Loucy (cell line): Measurements from ENCODE around the gene PODXL.

Experiments
- H2AFZ ChIP-seq: fragments of 200-600 bp; sonication (generic); 2 replicates; pipeline ENCODE4 v1.6.0; 2016; ENCODE audit warnings: antibody characterized with exemption, mild to moderate bottlenecking, low read length, moderate library complexity
- H3F3A ChIP-seq: fragments of 200-600 bp; 2 replicates; pipeline ENCODE4 v1.6.0; 2016; ENCODE audit warnings: antibody characterized with exemption, low read depth, mild to moderate bottlenecking
- H3K27me3 ChIP-seq: fragments of 200-600 bp; sonication (generic); 2 replicates; pipeline ENCODE4 v1.6.1; 2014; ENCODE audit warnings: low read length, mild to moderate bottlenecking; ENCODE audit not compliant: insufficient read depth, poor library complexity, severe bottlenecking
- H3K36me3 ChIP-seq: fragments of 200-600 bp; sonication (generic); 2 replicates; pipeline ENCODE4 v1.6.1; 2016; ENCODE audit warnings: low read length; ENCODE audit not compliant: insufficient read depth
- H3K4me1 ChIP-seq: fragments of 200-600 bp; sonication (generic); 2 replicates; pipeline ENCODE4 v1.5.1; 2014; ENCODE audit warnings: low read length, mild to moderate bottlenecking; ENCODE audit not compliant: insufficient read depth, poor library complexity, severe bottlenecking
- H3K4me2 ChIP-seq: fragments of 200-600 bp; sonication (generic); 2 replicates; pipeline ENCODE4 v1.6.0; 2014; ENCODE audit warnings: antibody characterized with exemption, low read length, low read depth, mild to moderate bottlenecking; ENCODE audit not compliant: poor library complexity, severe bottlenecking
- H3K4me3 ChIP-seq: fragments of 200-600 bp; sonication (generic); 2 replicates; pipeline ENCODE4 v1.5.1; 2014; ENCODE audit warnings: low read length, mild to moderate bottlenecking, mixed read lengths; ENCODE audit not compliant: poor library complexity, severe bottlenecking
- H3K79me2 ChIP-seq: fragments of 200-600 bp; sonication (generic); 2 replicates; pipeline ENCODE4 v1.6.1; 2014; ENCODE audit warnings: low read length; ENCODE audit not compliant: insufficient read depth
- H3K9ac ChIP-seq: fragments of 200-600 bp; sonication (generic); 2 replicates; pipeline ENCODE4 v1.6.0; 2014; ENCODE audit warnings: mild to moderate bottlenecking, low read depth, low read length, moderate library complexity; ENCODE audit not compliant: poor library complexity, severe bottlenecking
- H3K9me2 ChIP-seq: fragments of 200-600 bp; sonication (generic); replicated peaks from 2 replicates; pipeline ENCODE4 v1.6.1; 2016; ENCODE audit warnings: low read depth, low read length, mixed read lengths
- H3K9me3 ChIP-seq: fragments of 200-600 bp; sonication (generic); 2 replicates; pipeline ENCODE4 v1.6.1; 2014; ENCODE audit warnings: mild to moderate bottlenecking, antibody characterized with exemption, low read length, low read depth; ENCODE audit not compliant: insufficient read depth
- H4K20me1 ChIP-seq: fragments of 200-600 bp; sonication (generic); 2 replicates; pipeline ENCODE4 v1.6.0; 2014; ENCODE audit warnings: antibody characterized with exemption, low read length, mild to moderate bottlenecking; ENCODE audit not compliant: insufficient read depth, poor library complexity, severe bottlenecking
- EZH2phosphoT487 ChIP-seq: fragments of 200-600 bp; IDR thresholded peaks from 2 replicates; pipeline ENCODE4 v1.6.1; 2018; ENCODE audit warnings: antibody characterized with exemption, mild to moderate bottlenecking, moderate library complexity, borderline replicate concordance
- TF ChIP-seq, protein P1 (sequence below): fragments of 200-600 bp; sonication (generic); conservative IDR thresholded peaks from 2 replicates; pipeline ENCODE4 v1.5.1; 2014; ENCODE audit warnings: mild to moderate bottlenecking, antibody characterized with exemption, low read length

PODXL gene

DNA sequence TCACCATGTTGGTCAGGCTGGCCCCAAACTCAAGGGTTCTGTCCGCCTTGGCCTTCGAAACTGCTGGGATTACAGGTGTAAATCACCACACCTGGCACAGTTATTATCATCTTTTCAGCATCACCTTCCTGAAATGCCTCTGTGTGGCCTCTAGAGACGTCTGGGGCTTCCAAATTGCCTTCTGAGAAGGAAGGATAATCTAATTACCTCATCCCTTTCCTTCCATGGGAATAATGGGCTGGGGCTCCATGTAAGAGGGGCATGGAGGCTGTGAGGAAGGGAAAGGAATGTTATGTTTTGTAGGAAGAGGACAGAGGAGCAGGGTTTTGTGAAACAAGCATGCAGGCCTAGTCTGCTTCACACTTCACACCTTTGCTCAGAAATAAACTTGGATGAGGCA, 22.2 kb upstream of the PODXL start:
- Histone ChIP-seq H3K4me3 (no peak overlapping the region), H4K20me1 (no peaks in the 10 kb centered on the region), H3F3A (no peaks in the 10 kb centered on the region), H3K36me3 (no peaks in the 10 kb centered on the region), H2AFZ (no peak overlapping the region), H3K79me2 (no peaks in the 10 kb centered on the region), H3K9me2 (no peaks in the 10 kb centered on the region), H3K4me1 (no peaks in the 10 kb centered on the region), H3K9ac (no peak overlapping the region), H3K4me2 (no peak overlapping the region), H3K27me3 (no peaks in the 10 kb centered on the region), H3K9me3 (no peaks in the 10 kb centered on the region)
- TF ChIP-seq, protein P1, sequence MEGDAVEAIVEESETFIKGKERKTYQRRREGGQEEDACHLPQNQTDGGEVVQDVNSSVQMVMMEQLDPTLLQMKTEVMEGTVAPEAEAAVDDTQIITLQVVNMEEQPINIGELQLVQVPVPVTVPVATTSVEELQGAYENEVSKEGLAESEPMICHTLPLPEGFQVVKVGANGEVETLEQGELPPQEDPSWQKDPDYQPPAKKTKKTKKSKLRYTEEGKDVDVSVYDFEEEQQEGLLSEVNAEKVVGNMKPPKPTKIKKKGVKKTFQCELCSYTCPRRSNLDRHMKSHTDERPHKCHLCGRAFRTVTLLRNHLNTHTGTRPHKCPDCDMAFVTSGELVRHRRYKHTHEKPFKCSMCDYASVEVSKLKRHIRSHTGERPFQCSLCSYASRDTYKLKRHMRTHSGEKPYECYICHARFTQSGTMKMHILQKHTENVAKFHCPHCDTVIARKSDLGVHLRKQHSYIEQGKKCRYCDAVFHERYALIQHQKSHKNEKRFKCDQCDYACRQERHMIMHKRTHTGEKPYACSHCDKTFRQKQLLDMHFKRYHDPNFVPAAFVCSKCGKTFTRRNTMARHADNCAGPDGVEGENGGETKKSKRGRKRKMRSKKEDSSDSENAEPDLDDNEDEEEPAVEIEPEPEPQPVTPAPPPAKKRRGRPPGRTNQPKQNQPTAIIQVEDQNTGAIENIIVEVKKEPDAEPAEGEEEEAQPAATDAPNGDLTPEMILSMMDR = no peak
- TF ChIP-seq EZH2phosphoT487 = no peak

DNA sequence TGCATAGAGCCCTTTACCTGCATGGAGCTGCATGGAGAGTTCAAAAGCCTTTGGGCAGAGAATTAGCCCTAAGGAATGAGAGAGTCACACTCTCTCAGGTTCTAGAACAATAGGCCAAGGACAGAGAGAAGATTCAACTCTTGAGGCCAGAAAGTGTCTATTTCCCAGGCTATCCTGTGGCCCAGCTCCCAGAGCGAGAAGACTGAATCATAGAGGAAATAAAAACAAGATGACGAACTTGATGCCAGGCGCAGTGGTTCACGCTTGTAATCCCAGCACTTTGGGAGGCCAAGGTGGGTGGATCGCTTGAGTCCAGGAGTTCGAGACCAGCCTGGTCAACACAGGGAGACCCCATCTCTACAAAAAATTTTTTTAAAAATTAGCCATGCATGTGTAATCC, 18.3 kb upstream of the PODXL start:
- Histone ChIP-seq H4K20me1 (no peaks in the 10 kb centered on the region), H3K79me2 (no peaks in the 10 kb centered on the region), H3F3A (no peaks in the 10 kb centered on the region), H3K4me2 (no peak overlapping the region), H3K9ac (no peak overlapping the region), H3K9me2 (no peaks in the 10 kb centered on the region), H3K4me3 (no peak overlapping the region), H3K36me3 (no peaks in the 10 kb centered on the region), H3K4me1 (no peaks in the 10 kb centered on the region), H3K9me3 (no peaks in the 10 kb centered on the region), H2AFZ (no peak overlapping the region), H3K27me3 (no peaks in the 10 kb centered on the region)
- TF ChIP-seq, protein P1 = no peak
- TF ChIP-seq EZH2phosphoT487 = no peak

- Histone ChIP-seq H3K9me3 (no peaks in the 10 kb centered on the region), H3K9me2 (no peaks in the 10 kb centered on the region), H3K4me3 (no peak overlapping the region), H3K79me2 (no peaks in the 10 kb centered on the region), H3K9ac (no peak overlapping the region), H3K4me1 (no peaks in the 10 kb centered on the region), H3K36me3 (no peaks in the 10 kb centered on the region), H3F3A (no peaks in the 10 kb centered on the region), H2AFZ (no peak overlapping the region), H3K27me3 (no peaks in the 10 kb centered on the region), H4K20me1 (no peaks in the 10 kb centered on the region), H3K4me2 (no peak overlapping the region)
- TF ChIP-seq, protein P1 = no peak
- no peak for TF ChIP-seq EZH2phosphoT487
These were observed 14.0 kb upstream of the PODXL start for GRCh38 chr7:131570401-131570800.
